HCT116 (cell line): Measurements from ENCODE around the gene PITPNC1. TPM values are rescaled to one million over a fixed set of nuclear protein-coding genes. Genes with fewer than 3 reads are reported as not detected.
A peak's percentile ranks its signal among the peaks of the same experiment; 100 is the strongest.

Source experiments
- ATAC-seq: fragments of 200-7000 bp; cut with Tn5 transposase; 2 replicates; pipeline ENCODE4 v1.9.1; 2020; ENCODE audit warnings: mild to moderate bottlenecking, moderate library complexity
- BruUV-seq: library from RNA; stranded (reverse); fragments of 400-500 nt; replicated peaks from 2 replicates; lab custom pipeline; 2021; lab: Mats Ljungman, UMichigan
- CTCF ChIA-PET: fragments of 300-600 bp; sonication (Branson Sonifier 250); formaldehyde crosslinking; loops from one replicate; lab custom pipeline; 2021; ENCODE audit warnings: antibody characterized with exemption; lab: Charles Lee
- POLR2A ChIA-PET: fragments of 300-600, 350-600 bp; sonication (Branson Sonifier 250); formaldehyde crosslinking; loops from one replicate; lab custom pipeline; 2021; ENCODE audit warnings: antibody characterized with exemption; lab: Charles Lee
- RAD21 ChIA-PET, 2 experiments: fragments of 300-600 bp; sonication (Branson Sonifier 250); formaldehyde crosslinking; loops; one replicate each; lab custom pipeline; 2023; ENCODE audit warnings: low total read pairs in 2 of 2; ENCODE audit not compliant: uncharacterized antibody in 2 of 2, unreplicated experiment in 2 of 2, low non-redundant PET in 1 of 2; lab: Charles Lee
- DNase-seq: peaks from one replicate; pipeline ENCODE4 v3.0.0-alpha.2; 2010; ENCODE audit warnings: low read depth, low spot score
- H2AFZ ChIP-seq: fragments of 200-600 bp; shearing (Covaris generic), sonication (generic); 2 replicates; pipeline ENCODE4 v1.6.1; 2017; ENCODE audit warnings: low read depth, mixed run types, mixed read lengths, antibody characterized with exemption, low read length; ENCODE audit not compliant: poor library complexity, severe bottlenecking
- H3K27ac ChIP-seq: 2 replicates; pipeline ENCODE4 v1.5.1; 2012; ENCODE audit warnings: low read depth, low read length
- H3K27me3 ChIP-seq: fragments of 200-600 bp; sonication (generic); 2 replicates; pipeline ENCODE4 v1.6.1; 2016; ENCODE audit warnings: mixed run types, low read length, mixed read lengths; ENCODE audit not compliant: insufficient read depth
- H3K36me3 ChIP-seq, 2 experiments: fragments of 200-500 bp in 1 of 2; fragments of 200-600 bp in 1 of 2; sonication (Bioruptor generic) in 1 of 2; sonication (generic) in 1 of 2; 2 replicates each; pipeline versions ENCODE4 v1.5.1 to v1.6.1; 2014 to 2016; ENCODE audit warnings: low read length in 2 of 2, inconsistent platforms in 1 of 2, mixed read lengths in 1 of 2, mixed run types in 1 of 2; ENCODE audit not compliant: insufficient read depth in 2 of 2, control insufficient read depth in 1 of 2
- H3K4me1 ChIP-seq, 2 experiments: fragments of 200-600 bp in 1 of 2; sonication (generic) in 1 of 2; 2 replicates each; pipeline versions ENCODE4 v1.5.1 to v1.6.1; 2012 to 2017; ENCODE audit warnings: low read length in 2 of 2, inconsistent platforms in 1 of 2, mild to moderate bottlenecking in 1 of 2, mixed read lengths in 1 of 2, mixed run types in 1 of 2, moderate library complexity in 1 of 2; ENCODE audit not compliant: insufficient read depth in 2 of 2, control insufficient read depth in 1 of 2
- H3K4me2 ChIP-seq: fragments of 200-600 bp; sonication (generic); 2 replicates; pipeline ENCODE4 v1.6.1; 2017; ENCODE audit warnings: mixed run types, low read length, mixed read lengths
- H3K4me3 ChIP-seq, 2 experiments: fragments of 200-600 bp in 1 of 2; sonication (generic) in 1 of 2; replicated peaks in 1 of 2; 2 replicates each; pipeline ENCODE4 v1.5.1; 2011 to 2016; ENCODE audit warnings: low read length in 2 of 2, control low read depth in 1 of 2, low read depth in 1 of 2, mild to moderate bottlenecking in 1 of 2, mixed read lengths in 1 of 2, mixed run types in 1 of 2
- H3K79me2 ChIP-seq: fragments of 200-600 bp; sonication (generic); 2 replicates; pipeline ENCODE4 v1.6.1; 2017; ENCODE audit warnings: mild to moderate bottlenecking, mixed run types, low read length, moderate library complexity, mixed read lengths; ENCODE audit not compliant: insufficient read depth
- H3K9ac ChIP-seq: fragments of 200-600 bp; sonication (generic); 2 replicates; pipeline ENCODE4 v1.6.1; 2016; ENCODE audit warnings: low read length, mixed read lengths
- H3K9me2 ChIP-seq: fragments of 200-600 bp; sonication (generic), shearing (Covaris generic); 2 replicates; pipeline ENCODE4 v1.6.1; 2017; ENCODE audit warnings: mixed run types, mild to moderate bottlenecking, moderate library complexity; ENCODE audit not compliant: insufficient read depth
- H3K9me3 ChIP-seq, 2 experiments: fragments of 200-500 bp in 1 of 2; fragments of 200-600 bp in 1 of 2; sonication (Bioruptor generic) in 1 of 2; sonication (generic) in 1 of 2; 2 replicates each; pipeline ENCODE4 v1.6.1; 2014 to 2017; ENCODE audit warnings: low read length in 2 of 2, mixed read lengths in 2 of 2, inconsistent platforms in 1 of 2, low read depth in 1 of 2, mild to moderate bottlenecking in 1 of 2, mixed run types in 1 of 2, moderate library complexity in 1 of 2; ENCODE audit not compliant: control insufficient read depth in 1 of 2, insufficient read depth in 1 of 2
- H4K20me1 ChIP-seq: fragments of 200-600 bp; sonication (generic), shearing (Covaris generic); 2 replicates; pipeline ENCODE4 v1.6.1; 2017; ENCODE audit warnings: mixed run types, mild to moderate bottlenecking, moderate library complexity; ENCODE audit not compliant: insufficient read depth
- CBX3 ChIP-seq: IDR thresholded peaks from 2 replicates; pipeline ENCODE4 v1.6.1; 2012; ENCODE audit warnings: low read depth
- EGR1 ChIP-seq: IDR thresholded peaks from 2 replicates; pipeline ENCODE4 v1.6.1; 2012; ENCODE audit warnings: low read depth
- EZH2 ChIP-seq: fragments of 200-600 bp; sonication (generic); IDR thresholded peaks from 2 replicates; pipeline ENCODE4 v1.6.1; 2017; ENCODE audit warnings: antibody characterized with exemption, mixed run types
- FOSL1 ChIP-seq: IDR thresholded peaks from 2 replicates; pipeline ENCODE4 v1.6.1; 2012; ENCODE audit warnings: low read depth
- POLR2AphosphoS5 ChIP-seq: IDR thresholded peaks from 2 replicates; pipeline ENCODE4 v1.6.1; 2011; ENCODE audit warnings: mild to moderate bottlenecking, low read depth, low read length, moderate library complexity
- SIN3A ChIP-seq: IDR thresholded peaks from 2 replicates; pipeline ENCODE4 v1.6.1; 2012; ENCODE audit warnings: low read depth
- SRF ChIP-seq: IDR thresholded peaks from 2 replicates; pipeline ENCODE4 v1.6.1; 2012; ENCODE audit warnings: low read depth
- TCF7L2 ChIP-seq: IDR thresholded peaks from 2 replicates; pipeline ENCODE4 v1.7.0; 2011; ENCODE audit warnings: borderline replicate concordance, inconsistent platforms; ENCODE audit not compliant: insufficient read depth, insufficient read length; ENCODE audit errors: extremely low read depth
- ZBTB33 ChIP-seq: IDR thresholded peaks from 2 replicates; pipeline ENCODE4 v1.6.1; 2011; ENCODE audit warnings: mild to moderate bottlenecking, low read length, moderate library complexity; ENCODE audit not compliant: insufficient replicate concordance; ENCODE audit errors: extremely low read depth
- ZNF274 ChIP-seq: fragments of 200-500 bp; sonication (Bioruptor generic); IDR thresholded peaks from 2 replicates; pipeline ENCODE4 v1.6.1; 2014; ENCODE audit warnings: mild to moderate bottlenecking, low read depth, low read length, inconsistent platforms
- intact Hi-C: fragments of 100-400 bp; cut with micrococcal nuclease; formaldehyde crosslinking; loops from 2 replicates; pipeline ENCODE4 v1.10.0; 2022
- total RNA-seq: library from RNA; stranded (reverse); gene quantifications from one replicate; pipeline ENCODE4 v1.2.1, GENCODE V29; 2021; ENCODE audit not compliant: unreplicated experiment
- TF ChIP-seq, protein P1 (sequence below): IDR thresholded peaks from 2 replicates; pipeline ENCODE4 v1.6.1; 2012

PITPNC1 gene
- total RNA-seq, 1 experiment from 2014 or later = 41.9 TPM

DNA sequence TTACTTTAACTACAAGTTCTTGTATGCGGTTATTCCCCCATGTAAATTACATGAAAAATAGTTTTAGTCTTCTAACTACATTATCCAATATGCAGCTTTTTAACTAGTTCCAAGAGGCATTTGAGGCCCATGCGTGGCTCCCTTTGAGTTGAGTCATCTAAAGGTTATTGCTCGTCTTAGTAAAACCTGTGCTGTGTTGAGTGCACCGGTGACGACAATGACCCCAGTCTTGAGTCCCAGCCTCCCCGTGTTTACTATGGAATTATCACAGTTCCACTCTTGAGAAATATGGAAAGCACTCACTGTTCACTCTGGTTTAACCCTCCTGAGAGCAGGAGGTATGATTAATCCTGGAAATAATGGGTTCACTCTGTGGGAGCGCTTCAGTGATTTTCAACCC lies 119.2 kb downstream of the PITPNC1 start:
- RAD21 ChIA-PET = no interaction called here
- intact Hi-C loops = no loop called here
- no TSS peak for BruUV-seq

GRCh38 chr17:67499685-67500084 lies 122.6 kb downstream of the PITPNC1 start:
- BruUV-seq = no TSS peak
- peaks cover 25 to 54% of the 10 kb centered on the region in 2 experiments for H3K4me1 ChIP-seq
- no peak overlapping the region for H3K9ac ChIP-seq
- no peak overlapping the region for H3K4me3 ChIP-seq
- H3K9me2 ChIP-seq = no peaks in the 10 kb centered on the region
- TF ChIP-seq FOSL1 = no peak
- no peak for TF ChIP-seq ZNF274
- TF ChIP-seq EZH2 = no peak
- no peak for TF ChIP-seq POLR2AphosphoS5
- TF ChIP-seq, protein P1, sequence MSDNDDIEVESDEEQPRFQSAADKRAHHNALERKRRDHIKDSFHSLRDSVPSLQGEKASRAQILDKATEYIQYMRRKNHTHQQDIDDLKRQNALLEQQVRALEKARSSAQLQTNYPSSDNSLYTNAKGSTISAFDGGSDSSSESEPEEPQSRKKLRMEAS = no peak
- no peak for TF ChIP-seq EGR1
- no peak for TF ChIP-seq SIN3A
- TF ChIP-seq ZBTB33 = no peak
- TF ChIP-seq, all 23 proteins: peak for 0
- Histone ChIP-seq H3K36me3 (no peaks in the 10 kb centered on the region), H4K20me1 (no peaks in the 10 kb centered on the region), H3K79me2 (no peaks in the 10 kb centered on the region), H3K27me3 (no peaks in the 10 kb centered on the region), H3K4me2 (peak overlapping the region; percentile 40; the same call in 1 of the 2 replicates), H2AFZ (no peak overlapping the region), H3K27ac (no peak overlapping the region), H3K9me3 (no peaks in the 10 kb centered on the region)
- intact Hi-C loops = no loop called here
- ChIA-PET RAD21 (no interaction called here), CTCF (no interaction called here), POLR2A (no interaction called here)
- ATAC-seq (no peak), DNase-seq (no peak)

More for the DNA sequence above, 119.2 kb downstream of the PITPNC1 start:
- Histone ChIP-seq H3K4me3 (no peak overlapping the region), H3K4me2 (no peak overlapping the region), H3K27me3 (no peaks in the 10 kb centered on the region), H4K20me1 (no peaks in the 10 kb centered on the region), H3K9me2 (no peaks in the 10 kb centered on the region), H2AFZ (no peak overlapping the region), H3K79me2 (peaks cover 6% of the 10 kb centered on the region; the same call in 1 of the 2 replicates), H3K36me3 (no peaks in the 10 kb centered on the region), H3K4me1 (peaks cover 11 to 28% of the 10 kb centered on the region in 2 experiments), H3K9ac (no peak overlapping the region), H3K27ac (no peak overlapping the region), H3K9me3 (no peaks in the 10 kb centered on the region)
- POLR2A ChIA-PET = no interaction called here
- DNase-seq = no peak
- no peak for TF ChIP-seq CBX3
- no peak for TF ChIP-seq SRF
- TF ChIP-seq TCF7L2 = no peak
- no peak for TF ChIP-seq ZBTB33
- CTCF ChIA-PET = interaction anchor here (1.1 kb wide), 1 partner anchor 117 kb away, joined by 3 read pairs; no protein-coding TSS in a partner anchor
- no peak for ATAC-seq
